NCI-H510A treated with DMSO at 0.1 percent for 48 hours (cell line): ENCODE measurements around the gene PADI4.
"Not testable (repeated sequence)": the region's sequence is repeated elsewhere in the genome, so short reads cannot be mapped to it uniquely, and the experiment has no call there.

Experiments used
- DNase-seq: peaks from one replicate; lab custom pipeline; 2025; lab: John Stamatoyannopoulos, UW

The PADI4 gene

DNA sequence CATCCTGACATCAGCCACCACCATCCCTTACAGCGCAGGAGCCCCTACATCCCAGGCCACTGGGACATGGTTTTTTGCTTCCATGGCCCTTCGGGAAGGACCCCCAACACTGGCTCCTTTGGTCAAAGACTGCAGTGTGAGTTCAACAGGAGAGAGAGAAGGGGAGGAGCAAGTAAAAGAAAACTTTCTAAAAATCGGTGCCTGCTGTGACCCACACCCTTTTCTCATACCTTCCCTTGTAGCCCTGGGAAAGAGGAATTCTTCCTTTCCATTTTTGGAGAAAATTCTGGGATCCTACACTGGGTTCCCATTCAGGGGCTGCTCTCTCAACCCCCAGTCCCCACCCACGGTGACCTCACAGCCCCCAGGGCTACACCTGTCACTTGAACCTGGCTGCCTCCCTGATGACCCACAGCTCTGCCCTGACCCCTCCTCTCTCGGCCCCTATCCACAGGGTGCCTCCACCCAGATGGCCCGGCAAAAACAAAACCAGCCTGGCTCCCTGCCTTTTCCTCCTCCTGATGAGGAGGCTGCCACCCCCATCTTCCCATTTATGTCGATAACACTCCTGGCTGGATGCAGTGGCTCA lies 7.6 kb downstream of the PADI4 start:
- no peak for DNase-seq

DNA sequence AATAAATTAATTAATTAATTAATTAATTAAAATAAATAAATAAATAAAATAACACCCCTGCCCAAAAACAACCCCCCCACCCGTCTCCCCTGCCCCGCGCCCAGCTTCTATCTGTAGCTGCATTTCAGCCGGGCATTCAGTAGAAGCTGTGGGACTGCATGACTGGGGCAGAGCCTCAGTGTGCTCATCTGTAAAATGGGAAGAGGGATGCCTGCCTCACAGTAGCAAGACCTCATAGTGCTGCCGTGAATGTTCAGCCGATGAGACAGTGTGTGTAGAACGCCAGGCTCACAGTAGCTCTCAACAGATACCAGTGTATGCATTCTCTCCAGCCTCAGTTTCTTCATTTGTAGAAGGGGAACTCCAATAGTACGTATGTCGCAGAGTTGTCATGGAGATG lies 8.7 kb downstream of the PADI4 start:
- no peak for DNase-seq

DNA sequence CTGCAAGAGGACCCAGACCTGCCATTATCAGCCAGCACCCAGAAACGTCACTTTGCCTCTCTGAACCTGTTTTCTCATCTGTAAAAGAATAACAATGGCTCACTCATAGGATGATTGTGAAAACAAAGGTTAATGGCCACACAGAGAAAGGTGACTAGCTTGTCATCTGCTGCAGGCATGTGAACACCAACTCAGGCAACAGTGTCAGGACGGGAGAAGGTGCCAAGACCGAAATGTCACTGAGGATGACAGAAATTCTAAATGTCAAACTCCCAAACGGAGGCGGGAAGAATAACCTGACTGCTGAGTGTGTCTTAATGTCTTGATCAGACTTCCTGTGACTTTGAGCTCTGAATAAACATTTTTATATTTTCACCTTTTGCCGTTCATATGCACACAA lies 10.3 kb downstream of the PADI4 start:
- DNase-seq, result no peak

DNA sequence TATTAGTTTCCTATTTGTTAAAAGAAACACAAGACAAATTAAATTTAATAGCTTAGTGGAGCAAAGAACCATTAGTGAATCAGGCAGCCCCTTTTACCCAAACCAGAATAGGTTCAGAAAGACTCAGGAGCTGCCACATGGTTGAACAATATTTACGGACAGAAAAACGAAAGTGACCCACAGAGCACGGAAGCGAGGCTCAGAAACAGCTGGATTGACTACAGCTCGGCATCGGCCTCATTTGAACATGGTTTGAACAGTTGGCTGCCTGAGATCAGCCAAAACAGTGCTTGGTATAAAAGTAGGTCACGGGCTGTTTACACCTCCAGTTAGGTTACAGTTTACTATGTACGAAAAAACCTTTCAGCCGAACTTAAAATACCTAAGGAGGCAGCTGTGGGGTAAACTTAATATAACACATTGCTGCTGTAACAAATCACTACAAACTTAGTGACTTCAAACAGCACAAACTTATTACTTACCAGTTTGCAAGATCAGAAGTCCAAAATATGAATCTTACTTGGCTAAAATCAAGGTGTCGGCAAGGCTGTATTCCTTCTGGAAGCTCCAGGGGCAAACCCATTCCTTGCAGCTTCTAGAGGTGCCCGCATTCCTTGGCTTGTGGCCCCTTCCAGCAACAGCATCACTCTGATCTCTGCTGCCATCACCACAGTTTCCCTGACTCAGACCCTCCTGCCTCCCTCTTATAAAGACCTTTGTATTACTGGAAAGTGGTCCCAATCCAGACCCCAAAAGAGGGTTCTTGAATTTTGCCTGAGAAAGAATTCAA lies 11.8 kb downstream of the PADI4 start:
- no peak for DNase-seq

DNA sequence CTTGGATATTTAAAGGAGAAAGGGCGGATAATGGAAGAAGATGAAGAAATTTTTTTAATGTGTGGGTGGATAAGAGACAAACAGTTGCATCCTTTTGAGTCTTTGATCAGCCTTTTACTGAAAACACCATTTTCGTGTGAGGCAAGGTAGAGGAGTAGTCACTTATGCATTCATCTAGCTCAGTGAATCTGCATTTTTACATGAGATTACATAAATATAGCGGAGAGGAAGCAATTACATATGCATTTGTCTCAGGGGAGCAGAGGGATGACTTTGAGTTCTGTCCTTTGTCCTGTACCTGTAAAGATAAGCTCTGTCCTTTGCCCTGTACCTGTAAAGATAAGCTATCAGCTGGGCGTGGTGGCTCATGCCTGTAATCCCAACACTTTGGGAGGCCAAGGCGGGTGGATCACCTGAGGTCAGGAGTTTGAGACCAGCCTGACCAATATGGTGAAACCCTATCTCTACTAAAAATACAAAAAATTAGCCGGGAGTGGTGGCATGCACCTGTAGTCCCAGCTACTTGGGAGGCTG lies 13.9 kb downstream of the PADI4 start:
- DNase-seq, result not testable (repeated sequence)

DNA sequence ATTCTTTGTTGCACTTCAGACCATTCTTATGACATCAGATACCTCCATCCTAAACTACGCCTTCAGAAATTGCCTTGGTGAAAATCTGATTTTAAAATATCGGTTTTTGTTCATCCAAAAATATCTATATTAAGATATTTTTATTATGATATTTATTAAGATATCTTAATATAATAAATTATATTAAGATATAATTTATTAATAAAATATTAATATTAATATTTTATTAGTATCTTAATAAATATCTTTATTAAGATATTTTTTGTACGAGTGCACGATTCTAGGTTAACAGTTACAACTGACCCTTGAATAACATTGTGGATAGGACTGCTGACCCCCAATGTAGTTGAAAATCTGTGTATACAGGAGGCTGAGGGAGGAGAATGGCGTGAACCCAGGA lies 20.9 kb downstream of the PADI4 start:
- DNase-seq, result no peak

DNA sequence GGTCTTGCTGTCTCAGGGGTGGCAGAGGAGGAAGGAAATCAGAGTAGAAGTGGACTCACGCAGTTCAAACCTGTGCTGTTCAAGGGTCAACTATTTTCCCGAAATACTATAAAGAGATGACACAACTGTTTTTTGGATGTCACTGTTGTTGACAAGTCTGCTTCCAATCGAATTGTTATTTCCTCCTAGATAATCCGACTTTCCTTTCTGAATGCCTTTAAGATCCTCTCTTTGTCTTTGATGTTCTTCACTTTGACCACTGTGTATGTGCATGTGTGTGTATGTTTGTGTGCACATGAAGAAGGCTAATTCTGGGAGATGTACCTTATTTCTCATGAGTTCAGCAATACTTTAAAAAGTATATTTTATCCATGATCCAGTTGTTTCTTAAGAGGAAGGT lies 21.6 kb downstream of the PADI4 start:
- DNase-seq, result no peak

DNA sequence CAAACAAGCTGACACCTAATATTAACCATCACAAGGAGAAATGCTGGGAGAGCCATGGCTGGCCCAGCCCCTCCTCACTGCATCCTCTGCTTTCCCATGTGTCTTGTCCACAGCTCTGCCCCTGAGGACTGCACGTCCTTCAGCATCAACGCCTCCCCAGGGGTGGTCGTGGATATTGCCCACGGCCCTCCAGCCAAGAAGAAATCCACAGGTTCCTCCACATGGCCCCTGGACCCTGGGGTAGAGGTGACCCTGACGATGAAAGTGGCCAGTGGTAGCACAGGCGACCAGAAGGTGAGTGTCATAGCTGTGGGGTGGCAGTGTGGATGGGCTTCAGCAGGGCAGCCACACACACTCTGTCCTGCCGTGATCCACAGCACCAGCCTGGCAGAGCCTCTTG lies 22.9 kb downstream of the PADI4 start:
- DNase-seq, result no peak

DNA sequence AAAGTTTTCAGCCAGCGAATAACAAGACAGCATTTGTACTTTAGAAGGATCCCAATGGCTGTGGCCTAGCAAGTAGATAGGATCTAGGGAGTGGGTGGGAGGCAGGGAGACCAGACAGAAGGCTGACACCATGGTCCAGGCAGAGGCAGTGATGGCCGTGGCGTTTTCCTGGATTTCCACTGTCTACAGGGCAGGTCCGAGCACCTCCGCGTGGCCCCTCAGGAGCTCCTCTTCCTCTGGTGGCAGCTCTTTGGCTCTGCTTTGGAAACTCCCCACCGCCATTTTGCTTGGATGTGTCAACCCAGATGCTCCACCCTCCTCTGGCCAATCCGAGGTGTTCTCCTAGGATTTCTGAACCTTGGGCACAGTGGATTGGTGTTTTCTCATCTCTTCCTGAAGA lies 25.1 kb downstream of the PADI4 start:
- DNase-seq, result no peak

DNA sequence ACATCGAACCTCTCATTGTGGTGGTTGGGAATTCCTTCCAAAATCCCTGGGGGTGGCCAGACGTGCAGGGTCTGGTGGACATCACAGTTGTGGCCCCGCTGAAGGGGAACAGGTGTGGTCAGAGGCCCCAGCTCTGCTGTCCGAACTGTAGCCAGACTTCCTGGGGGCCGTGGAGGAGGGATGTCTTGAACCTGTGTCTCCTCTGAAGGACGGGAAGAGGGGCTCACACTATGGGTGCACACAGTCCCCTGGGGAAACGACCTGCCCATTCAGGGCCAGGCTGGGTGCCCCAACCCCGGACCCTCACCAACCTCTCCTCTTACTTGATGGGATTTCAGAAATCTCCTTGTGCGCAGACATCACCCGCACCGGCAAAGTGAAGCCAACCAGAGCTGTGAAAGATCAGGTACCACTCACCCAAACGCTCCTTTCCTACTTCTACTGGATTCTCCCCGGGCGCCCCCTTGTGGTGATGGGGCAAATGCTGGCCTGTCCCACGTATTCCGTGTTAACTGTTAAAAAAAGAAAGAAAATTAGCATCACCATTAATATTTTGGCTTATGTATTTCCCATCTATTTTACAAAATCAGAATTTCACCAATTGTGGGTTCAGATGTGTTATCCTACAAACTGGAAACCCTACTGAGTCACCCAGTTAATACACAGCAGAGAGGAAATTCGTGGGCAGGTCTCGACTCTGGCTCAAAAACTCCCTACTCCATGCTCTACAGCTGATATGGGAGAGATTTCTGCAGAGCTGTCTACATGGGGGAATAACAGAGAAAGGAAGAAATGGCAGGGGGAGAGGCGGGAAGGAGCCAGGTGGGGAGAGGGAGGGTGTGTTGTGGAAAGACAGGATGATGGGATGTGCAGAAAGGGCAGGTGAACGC lies 28.1 kb downstream of the PADI4 start:
- peak; percentile 56 for DNase-seq

DNA sequence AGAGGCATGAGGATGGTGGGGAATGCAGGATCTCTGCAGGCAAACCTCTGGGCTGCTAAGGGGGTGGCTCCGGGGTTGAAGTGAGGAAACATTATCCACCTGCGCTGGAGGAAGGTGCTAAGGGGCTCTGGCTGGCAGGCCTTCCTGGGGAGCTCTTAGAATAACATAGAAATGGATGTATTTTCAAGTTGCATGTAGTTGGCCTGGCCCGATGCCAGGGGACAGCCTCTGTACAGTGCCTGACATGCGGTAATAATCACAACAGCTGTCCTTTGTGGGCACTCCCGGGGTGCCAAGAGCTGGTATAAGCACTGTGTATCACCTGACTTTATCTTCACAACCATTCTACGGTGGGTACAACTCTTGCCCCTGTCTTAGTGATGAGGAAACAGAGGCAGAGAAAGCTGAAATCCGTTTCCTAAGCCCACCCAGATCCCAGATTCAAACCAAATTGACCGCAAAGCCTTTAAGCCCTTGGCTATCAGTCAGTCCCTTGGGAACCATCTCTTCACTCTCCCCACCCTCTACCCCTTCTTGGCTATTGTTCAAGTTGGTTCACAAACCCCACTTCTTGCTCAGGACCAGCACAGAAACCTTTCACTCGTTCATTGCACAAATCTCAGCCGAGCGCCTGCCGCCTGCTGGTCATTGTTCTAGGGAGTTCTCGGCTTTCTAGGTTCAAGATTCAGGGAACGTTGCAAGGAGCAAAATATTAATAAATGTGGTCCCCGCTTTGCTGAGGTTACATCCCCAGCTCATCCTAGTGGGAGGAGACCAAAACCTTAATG lies 30.9 kb downstream of the PADI4 start:
- DNase-seq, result no peak

DNA sequence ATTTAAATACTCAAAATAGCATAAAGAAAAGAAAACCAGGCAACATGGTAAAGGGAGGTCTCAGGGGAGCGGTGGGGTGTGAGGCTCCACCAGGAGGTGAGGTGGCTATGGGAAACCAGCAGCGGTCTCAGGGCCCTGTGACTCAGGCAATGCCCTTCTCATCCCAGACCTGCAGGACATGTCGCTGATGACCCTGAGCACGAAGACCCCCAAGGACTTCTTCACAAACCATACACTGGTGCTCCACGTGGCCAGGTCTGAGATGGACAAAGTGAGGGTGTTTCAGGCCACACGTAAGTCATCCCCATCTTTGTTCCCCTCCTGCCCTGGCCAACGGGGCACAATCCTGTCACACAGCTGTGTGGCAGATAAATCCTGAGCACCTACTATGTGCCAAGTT lies 31.5 kb downstream of the PADI4 start:
- no peak for DNase-seq

DNA sequence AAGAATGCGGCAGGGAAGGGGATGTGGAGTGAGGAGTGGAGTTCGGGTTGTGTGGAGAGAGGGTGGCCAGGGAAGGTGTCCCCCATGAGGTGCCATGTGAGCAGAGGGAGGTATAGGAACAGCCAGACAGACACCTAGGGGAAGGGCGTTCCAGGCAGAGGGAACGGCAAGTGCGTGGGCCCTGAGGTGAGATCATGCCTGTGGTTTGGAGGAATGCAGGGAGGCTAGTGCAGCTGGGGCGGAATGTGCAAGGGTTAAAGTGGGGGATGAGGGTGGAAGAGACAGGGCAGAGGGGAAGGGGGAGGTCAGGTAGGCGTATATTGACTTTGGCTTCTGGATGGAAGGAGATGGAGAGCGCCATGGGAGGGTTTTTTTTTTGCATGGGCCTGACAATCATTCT lies 32.4 kb downstream of the PADI4 start:
- no peak for DNase-seq

DNA sequence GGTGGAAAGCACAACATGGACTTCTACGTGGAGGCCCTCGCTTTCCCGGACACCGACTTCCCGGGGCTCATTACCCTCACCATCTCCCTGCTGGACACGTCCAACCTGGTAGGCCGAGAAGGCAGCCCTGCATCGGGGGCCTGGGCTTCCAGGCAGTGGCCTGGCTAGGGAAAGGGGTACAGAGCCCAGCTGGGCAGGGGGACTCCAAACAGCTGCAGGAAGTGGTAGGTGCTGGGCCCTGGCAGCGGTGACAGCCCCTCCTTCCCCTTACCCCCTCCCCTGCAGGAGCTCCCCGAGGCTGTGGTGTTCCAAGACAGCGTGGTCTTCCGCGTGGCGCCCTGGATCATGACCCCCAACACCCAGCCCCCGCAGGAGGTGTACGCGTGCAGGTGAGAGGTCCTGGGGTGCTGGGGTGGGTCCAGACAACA lies 34.0 kb downstream of the PADI4 start:
- no peak for DNase-seq

DNA sequence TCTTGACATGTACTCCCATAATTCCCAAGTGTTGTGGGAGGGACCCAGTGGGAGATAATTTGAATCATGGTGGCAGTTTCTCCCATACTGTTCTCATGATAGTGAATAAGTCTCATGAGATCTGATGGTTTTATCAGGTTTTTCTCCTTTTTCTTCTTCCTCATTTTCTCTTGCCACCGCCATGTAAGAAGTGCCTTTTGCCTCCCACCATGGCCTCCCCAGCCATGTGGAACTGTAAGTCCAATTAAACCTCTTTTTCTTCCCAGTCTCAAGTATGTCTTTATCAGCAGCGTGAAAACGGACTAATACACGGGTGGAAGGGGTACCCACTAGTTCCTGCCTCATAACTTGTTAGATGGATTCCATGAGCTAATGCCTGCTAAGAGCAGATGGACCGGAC lies 37.5 kb downstream of the PADI4 start:
- not testable (repeated sequence) for DNase-seq

DNA sequence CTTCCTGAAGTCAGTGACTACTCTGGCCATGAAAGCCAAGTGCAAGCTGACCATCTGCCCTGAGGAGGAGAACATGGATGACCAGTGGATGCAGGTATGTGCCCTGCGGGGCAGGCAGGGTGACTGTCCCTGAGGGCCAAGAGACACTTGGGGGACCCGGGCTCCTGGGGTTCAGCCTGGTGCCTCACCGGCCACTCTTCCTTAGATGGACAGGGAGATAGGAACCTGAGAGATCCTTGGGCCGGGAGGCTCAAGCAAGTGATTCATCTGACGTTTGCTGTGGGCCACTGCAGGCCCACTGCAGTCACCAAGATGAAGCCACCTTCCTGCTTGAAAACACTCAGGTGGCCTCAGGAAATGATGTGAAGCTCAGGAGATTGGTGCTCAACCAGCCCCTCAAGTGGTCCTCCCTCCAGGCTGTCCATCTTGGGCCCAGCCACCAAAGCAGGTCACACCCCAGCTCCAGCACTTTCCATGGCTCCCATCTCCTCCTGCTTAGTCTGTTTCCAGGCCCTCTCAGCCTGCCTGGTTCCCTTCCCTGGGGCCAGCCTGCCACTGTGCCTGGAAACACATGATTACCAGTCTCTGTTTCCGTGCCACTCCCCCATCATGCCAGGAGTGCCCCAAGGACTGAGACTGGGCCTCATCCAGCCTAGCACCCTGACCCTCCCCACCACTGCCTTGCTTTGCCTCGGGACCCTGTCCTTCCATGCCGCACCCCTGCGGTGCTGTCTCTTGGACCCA lies 38.2 kb downstream of the PADI4 start:
- DNase-seq, result no peak

DNA sequence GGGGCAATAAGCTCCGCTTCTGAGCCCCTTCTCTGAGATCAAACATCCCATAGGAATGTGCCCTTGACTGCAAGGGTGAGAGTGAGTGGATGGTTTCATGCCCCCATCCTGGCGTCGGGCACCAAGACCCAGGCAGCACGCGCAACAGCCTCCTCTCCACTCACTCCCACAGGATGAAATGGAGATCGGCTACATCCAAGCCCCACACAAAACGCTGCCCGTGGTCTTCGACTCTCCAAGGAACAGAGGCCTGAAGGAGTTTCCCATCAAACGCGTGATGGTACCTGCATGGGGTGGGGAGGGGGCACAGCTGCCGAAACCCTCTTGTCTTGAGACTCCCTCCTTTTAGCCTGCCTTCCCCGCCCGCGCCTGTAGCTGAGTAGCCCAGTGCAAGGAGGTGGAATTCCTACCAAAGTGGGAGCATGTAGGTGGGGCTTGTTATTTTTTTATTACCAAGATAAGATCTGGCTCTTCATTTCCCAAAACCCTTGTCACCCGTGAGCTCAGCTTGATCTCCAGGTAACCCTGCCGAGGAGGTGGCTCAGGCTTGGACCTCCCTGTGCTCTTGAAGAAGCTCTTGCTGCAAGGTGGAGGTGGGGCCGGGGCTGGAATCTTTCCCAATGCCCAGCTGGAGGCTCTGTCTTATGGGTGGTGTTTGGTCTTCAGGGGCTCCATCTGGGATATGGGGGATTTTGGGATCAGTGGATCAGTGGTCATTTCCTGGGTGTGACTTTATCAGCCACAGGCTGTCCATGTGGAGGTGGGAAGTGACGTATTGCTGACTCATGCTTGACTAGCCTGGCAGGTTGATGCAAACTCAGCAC lies 40.0 kb downstream of the PADI4 start:
- no peak for DNase-seq

DNA sequence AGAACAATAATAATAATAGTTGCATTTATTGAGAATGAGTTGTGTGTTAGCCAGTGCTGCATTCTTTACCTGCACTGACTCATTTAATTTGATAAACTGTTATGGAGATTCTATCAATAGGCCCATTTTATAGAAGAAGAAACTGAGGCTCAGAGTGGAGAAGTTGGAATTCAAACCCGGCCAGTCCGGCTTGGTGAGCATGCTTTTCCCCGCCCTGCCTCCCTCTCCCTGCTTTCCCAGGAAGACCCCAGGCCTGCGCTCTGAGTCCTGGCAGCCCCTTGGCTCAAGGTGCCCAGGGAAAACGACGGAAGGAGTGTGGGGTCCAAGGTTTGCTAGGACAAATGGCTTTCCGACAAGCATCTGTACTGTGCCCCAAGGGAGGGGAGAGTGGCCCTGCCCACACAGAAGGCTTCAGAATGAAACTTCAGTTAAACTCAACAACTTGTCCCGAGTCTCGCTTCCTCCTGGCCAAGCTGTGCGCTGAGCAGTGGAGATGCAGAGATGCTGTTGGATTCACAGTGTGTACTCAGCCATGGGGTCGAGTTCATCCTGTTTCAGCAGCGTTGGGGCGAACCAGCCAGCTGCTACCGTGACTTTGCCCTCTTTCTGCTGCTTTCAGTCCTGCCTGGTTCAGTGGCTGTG lies 40.7 kb downstream of the PADI4 start:
- no peak for DNase-seq

DNA sequence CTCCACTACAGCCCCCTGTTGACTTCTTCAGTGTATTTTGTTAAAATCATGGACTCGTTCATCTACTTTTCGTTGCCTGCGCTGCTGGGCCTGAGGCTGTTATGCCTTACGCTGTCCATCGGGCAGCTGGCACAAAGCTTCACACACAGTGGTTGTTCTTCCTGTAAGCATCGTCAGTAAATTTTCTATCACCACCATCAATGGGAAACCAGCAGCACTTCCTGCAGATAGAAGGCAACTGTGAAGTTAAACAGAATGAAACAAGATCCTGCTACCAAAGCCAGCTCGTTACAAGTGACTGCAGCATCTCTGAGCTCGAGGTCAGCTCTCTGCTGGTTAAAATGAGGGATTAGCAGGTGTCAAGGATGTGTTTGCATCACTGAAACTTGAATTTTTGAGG lies 42.1 kb downstream of the PADI4 start:
- no peak for DNase-seq
